ENCODE results near the gene FOXP3.

FOXP3 gene

DNA sequence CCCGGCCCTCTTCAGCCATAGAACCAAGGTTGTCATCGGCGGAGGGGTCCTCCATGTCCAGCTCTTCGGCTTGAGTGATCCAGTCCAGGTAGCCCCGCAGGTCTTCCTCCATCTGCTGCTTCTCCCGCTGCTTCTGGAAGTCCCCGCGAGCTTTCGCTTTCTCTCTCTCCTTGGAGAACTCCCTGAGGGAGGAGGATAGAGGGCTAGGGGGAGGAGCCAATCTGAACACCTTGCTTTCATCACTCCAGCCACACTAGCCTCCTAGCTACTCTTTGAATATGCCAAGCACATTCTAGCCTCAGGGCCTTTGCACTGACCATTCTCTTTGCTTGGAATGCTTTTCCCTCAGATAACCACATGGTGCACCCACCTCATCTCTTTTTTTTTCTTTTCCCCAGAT, 37.6 kb downstream of the FOXP3 start:
- Histone ChIP-seq H3K9me3 (replicated peaks; ENCODE audit: insufficient read depth, low read length) (no peaks in the 10 kb centered on the region), H4K20me1 (ENCODE audit: insufficient read depth, low read length) (no peaks in the 10 kb centered on the region), H3K4me2 (ENCODE audit: low read depth, low read length) (peak overlapping the region; percentile 39; the same call in 1 of the 2 replicates), H3K4me1 (ENCODE audit: low read length) (no peaks in the 10 kb centered on the region), H3K27me3 (replicated peaks; ENCODE audit: insufficient read depth, low read length) (no peaks in the 10 kb centered on the region), H2AFZ (ENCODE audit: low read length) (peak overlapping the region; percentile 70), H3K79me2 (ENCODE audit: low read length) (no peaks in the 10 kb centered on the region), H3K9me2 (replicated peaks; ENCODE audit: insufficient read depth, low read length) (no peaks in the 10 kb centered on the region), H3K4me3 (ENCODE audit: low read length) (peak overlapping the region; percentile 44), H3K36me3 (replicated peaks; ENCODE audit: insufficient read depth, low read length) (no peaks in the 10 kb centered on the region), H3F3A (ENCODE audit: insufficient read depth, low read length) (no peaks in the 10 kb centered on the region), H3K9ac (ENCODE audit: low read length) (no peak overlapping the region), H3K27ac (ENCODE audit: low read length) (no peak overlapping the region)
- DNase-seq, result peak; percentile 18
- TF ChIP-seq, protein P1, sequence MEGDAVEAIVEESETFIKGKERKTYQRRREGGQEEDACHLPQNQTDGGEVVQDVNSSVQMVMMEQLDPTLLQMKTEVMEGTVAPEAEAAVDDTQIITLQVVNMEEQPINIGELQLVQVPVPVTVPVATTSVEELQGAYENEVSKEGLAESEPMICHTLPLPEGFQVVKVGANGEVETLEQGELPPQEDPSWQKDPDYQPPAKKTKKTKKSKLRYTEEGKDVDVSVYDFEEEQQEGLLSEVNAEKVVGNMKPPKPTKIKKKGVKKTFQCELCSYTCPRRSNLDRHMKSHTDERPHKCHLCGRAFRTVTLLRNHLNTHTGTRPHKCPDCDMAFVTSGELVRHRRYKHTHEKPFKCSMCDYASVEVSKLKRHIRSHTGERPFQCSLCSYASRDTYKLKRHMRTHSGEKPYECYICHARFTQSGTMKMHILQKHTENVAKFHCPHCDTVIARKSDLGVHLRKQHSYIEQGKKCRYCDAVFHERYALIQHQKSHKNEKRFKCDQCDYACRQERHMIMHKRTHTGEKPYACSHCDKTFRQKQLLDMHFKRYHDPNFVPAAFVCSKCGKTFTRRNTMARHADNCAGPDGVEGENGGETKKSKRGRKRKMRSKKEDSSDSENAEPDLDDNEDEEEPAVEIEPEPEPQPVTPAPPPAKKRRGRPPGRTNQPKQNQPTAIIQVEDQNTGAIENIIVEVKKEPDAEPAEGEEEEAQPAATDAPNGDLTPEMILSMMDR (IDR thresholded peaks at IDR 0.05; ENCODE audit: low read length), result no peak

DNA sequence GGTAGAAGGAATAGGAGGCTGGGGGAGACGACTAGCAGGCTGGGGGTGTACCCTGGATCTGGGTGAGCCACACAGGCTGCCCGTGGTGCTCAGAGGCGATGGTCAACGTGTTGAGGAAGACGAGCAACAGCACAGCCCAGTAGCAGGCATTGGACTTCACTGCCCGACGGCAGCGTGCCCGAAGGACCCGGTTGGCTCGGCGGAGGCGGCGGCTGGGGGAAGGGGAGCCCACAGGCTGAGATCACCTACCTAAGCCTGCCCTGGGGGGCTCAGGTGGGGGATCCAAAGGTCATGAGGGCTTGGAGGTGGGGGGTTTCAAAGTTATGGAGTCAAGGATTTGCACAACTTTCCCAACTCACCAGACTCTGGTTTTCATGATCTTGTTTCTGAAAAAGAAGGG, 38.7 kb downstream of the FOXP3 start:
- Histone ChIP-seq H3K36me3 (replicated peaks; ENCODE audit: insufficient read depth, low read length) (no peaks in the 10 kb centered on the region), H3K4me2 (ENCODE audit: low read depth, low read length) (no peak overlapping the region), H4K20me1 (ENCODE audit: insufficient read depth, low read length) (no peaks in the 10 kb centered on the region), H3K9me3 (replicated peaks; ENCODE audit: insufficient read depth, low read length) (no peaks in the 10 kb centered on the region), H2AFZ (ENCODE audit: low read length) (no peak overlapping the region), H3K27me3 (replicated peaks; ENCODE audit: insufficient read depth, low read length) (no peaks in the 10 kb centered on the region), H3K9me2 (replicated peaks; ENCODE audit: insufficient read depth, low read length) (no peaks in the 10 kb centered on the region), H3K4me3 (ENCODE audit: low read length) (no peak overlapping the region), H3K4me1 (ENCODE audit: low read length) (no peaks in the 10 kb centered on the region), H3K79me2 (ENCODE audit: low read length) (no peaks in the 10 kb centered on the region), H3K9ac (ENCODE audit: low read length) (no peak overlapping the region), H3F3A (ENCODE audit: insufficient read depth, low read length) (no peaks in the 10 kb centered on the region), H3K27ac (ENCODE audit: low read length) (no peak overlapping the region)
- DNase-seq, result no peak
- no peak for TF ChIP-seq EZH2phosphoT487 (IDR thresholded peaks at IDR 0.05; ENCODE audit: low read length)

DNA sequence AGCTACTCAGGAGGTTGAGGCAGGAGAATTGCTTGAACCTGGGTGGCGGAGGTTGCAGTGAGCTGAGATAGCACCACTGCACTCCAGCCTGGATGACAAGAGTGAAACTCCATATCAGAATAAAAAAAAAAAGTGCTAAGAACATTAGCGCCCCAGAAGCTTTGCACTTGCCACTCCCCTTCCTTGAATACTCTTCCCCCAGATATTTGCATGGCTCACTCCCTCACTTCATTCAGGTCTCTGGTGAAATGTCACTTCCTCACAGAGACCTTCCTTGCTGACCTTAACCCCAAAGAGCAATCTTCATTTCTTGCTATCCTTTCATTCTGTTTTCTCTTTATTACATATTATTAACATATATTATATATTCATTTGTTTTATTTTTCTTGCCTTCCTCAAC, 42.6 kb downstream of the FOXP3 start:
- no peaks in the 10 kb centered on the region for H3K4me1 ChIP-seq (ENCODE audit: low read length)
- H3F3A ChIP-seq (ENCODE audit: insufficient read depth, low read length), result no peaks in the 10 kb centered on the region
- H3K4me3 ChIP-seq (ENCODE audit: low read length), result no peak overlapping the region
- H3K9me3 ChIP-seq (replicated peaks; ENCODE audit: insufficient read depth, low read length), result no peaks in the 10 kb centered on the region
- no peaks in the 10 kb centered on the region for H3K9me2 ChIP-seq (replicated peaks; ENCODE audit: insufficient read depth, low read length)
- no peak for DNase-seq
- TF ChIP-seq, protein P1 (IDR thresholded peaks at IDR 0.05; ENCODE audit: low read length), result no peak
- no peak for TF ChIP-seq EZH2 (optimal IDR thresholded peaks at IDR 0.05; ENCODE audit: low read depth, low read length)
- no peak for TF ChIP-seq EZH2phosphoT487 (IDR thresholded peaks at IDR 0.05; ENCODE audit: low read length)
- H3K9ac ChIP-seq (ENCODE audit: low read length), result no peak overlapping the region
- no peaks in the 10 kb centered on the region for H3K36me3 ChIP-seq (replicated peaks; ENCODE audit: insufficient read depth, low read length)
- H4K20me1 ChIP-seq (ENCODE audit: insufficient read depth, low read length), result no peaks in the 10 kb centered on the region
- no peaks in the 10 kb centered on the region for H3K27me3 ChIP-seq (replicated peaks; ENCODE audit: insufficient read depth, low read length)
- H3K4me2 ChIP-seq (ENCODE audit: low read depth, low read length), result no peak overlapping the region
- no peak overlapping the region for H3K27ac ChIP-seq (ENCODE audit: low read length)
- no peaks in the 10 kb centered on the region for H3K79me2 ChIP-seq (ENCODE audit: low read length)
- no peak overlapping the region for H2AFZ ChIP-seq (ENCODE audit: low read length)

DNA sequence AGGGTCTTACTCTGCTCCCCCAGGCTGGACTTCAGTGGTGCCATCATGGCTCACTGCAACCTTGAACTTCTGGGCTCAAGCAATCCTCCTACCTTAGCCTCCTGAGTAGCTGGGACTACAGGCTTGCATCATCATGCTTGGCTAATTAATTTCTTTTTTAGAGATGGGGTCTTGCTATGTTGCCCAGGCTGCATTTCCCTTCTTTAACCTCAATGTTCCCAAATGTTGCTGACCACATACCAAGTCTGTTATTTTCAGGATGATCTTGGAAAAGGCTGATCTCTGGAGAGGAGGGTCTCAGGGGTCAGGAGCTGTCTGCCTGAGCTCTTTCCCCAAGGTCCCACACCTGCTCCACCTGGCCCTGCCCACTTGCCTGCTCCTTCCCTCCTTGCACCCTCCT, 44.4 kb downstream of the FOXP3 start:
- no peaks in the 10 kb centered on the region for H3F3A ChIP-seq (ENCODE audit: insufficient read depth, low read length)
- H3K4me3 ChIP-seq (ENCODE audit: low read length), result no peak overlapping the region
- H4K20me1 ChIP-seq (ENCODE audit: insufficient read depth, low read length), result no peaks in the 10 kb centered on the region
- H3K9me3 ChIP-seq (replicated peaks; ENCODE audit: insufficient read depth, low read length), result no peaks in the 10 kb centered on the region
- no peak overlapping the region for H3K27ac ChIP-seq (ENCODE audit: low read length)
- H3K9ac ChIP-seq (ENCODE audit: low read length), result no peak overlapping the region
- H3K4me2 ChIP-seq (ENCODE audit: low read depth, low read length), result no peak overlapping the region
- no peak overlapping the region for H2AFZ ChIP-seq (ENCODE audit: low read length)
- H3K4me1 ChIP-seq (ENCODE audit: low read length), result no peaks in the 10 kb centered on the region
- H3K36me3 ChIP-seq (replicated peaks; ENCODE audit: insufficient read depth, low read length), result no peaks in the 10 kb centered on the region
- no peaks in the 10 kb centered on the region for H3K27me3 ChIP-seq (replicated peaks; ENCODE audit: insufficient read depth, low read length)
- TF ChIP-seq EZH2 (optimal IDR thresholded peaks at IDR 0.05; ENCODE audit: low read depth, low read length) (no peak), EZH2phosphoT487 (IDR thresholded peaks at IDR 0.05; ENCODE audit: low read length) (no peak)
- TF ChIP-seq, protein P1 (IDR thresholded peaks at IDR 0.05; ENCODE audit: low read length), result no peak
- H3K9me2 ChIP-seq (replicated peaks; ENCODE audit: insufficient read depth, low read length), result no peaks in the 10 kb centered on the region
- H3K79me2 ChIP-seq (ENCODE audit: low read length), result no peaks in the 10 kb centered on the region
- no peak for DNase-seq

All from MM.1S (cell line).